Glutamatergic neuron (in vitro differentiated cells): ENCODE measurements around the gene IL1RL1. TPM values are rescaled to one million over a fixed set of nuclear protein-coding genes. Genes with fewer than 3 reads are reported as not detected.

Experiments
- DNase-seq: peaks from one replicate; pipeline ENCODE4 v3.0.0; 2022
- H3K27ac Mint-ChIP-seq: one replicate; pipeline ENCODE4 v1.8.0; 2020; ENCODE audit warnings: mild to moderate bottlenecking, mixed read lengths, inconsistent platforms; ENCODE audit not compliant: unreplicated experiment
- H3K27me3 Mint-ChIP-seq: one replicate; pipeline ENCODE4 v1.8.0; 2020; ENCODE audit warnings: mild to moderate bottlenecking, moderate library complexity, mixed read lengths, inconsistent platforms; ENCODE audit not compliant: unreplicated experiment
- H3K36me3 Mint-ChIP-seq: one replicate; pipeline ENCODE4 v1.8.0; 2020; ENCODE audit warnings: mild to moderate bottlenecking, mixed read lengths, inconsistent platforms; ENCODE audit not compliant: unreplicated experiment
- H3K4me1 Mint-ChIP-seq: one replicate; pipeline ENCODE4 v1.8.0; 2020; ENCODE audit warnings: mild to moderate bottlenecking, low read depth, mixed read lengths, inconsistent platforms; ENCODE audit not compliant: unreplicated experiment
- H3K4me3 Mint-ChIP-seq: one replicate; pipeline ENCODE4 v1.8.0; 2020; ENCODE audit warnings: mild to moderate bottlenecking, mixed read lengths, inconsistent platforms; ENCODE audit not compliant: unreplicated experiment
- H3K9me3 Mint-ChIP-seq: one replicate; pipeline ENCODE4 v1.8.0; 2020; ENCODE audit warnings: mild to moderate bottlenecking, moderate library complexity, mixed read lengths, inconsistent platforms; ENCODE audit not compliant: unreplicated experiment
- CTCF ChIP-seq: fragments of 200-600 bp; sonication (generic); IDR thresholded peaks from one replicate; pipeline ENCODE4 v1.5.0; 2021; ENCODE audit not compliant: partially characterized antibody, unreplicated experiment
- total RNA-seq: library from RNA; stranded (reverse); fragmentation: NEBNext Ultra II Directional; extraction: Animal tissue kit (Norgen Biotek cat#: 25700); gene quantifications from one replicate; pipeline ENCODE4 v1.2.1, GENCODE V29; 2021; ENCODE audit not compliant: unreplicated experiment

The IL1RL1 gene
- total RNA-seq, 1 donor from 2014 or later = not detected

GRCh38 chr2:102277202-102277700 is 34.1 kb upstream of the IL1RL1 start:
- no peaks in the 10 kb centered on the region for H3K4me1 Mint-ChIP-seq
- TF ChIP-seq CTCF = no peak
- H3K27ac Mint-ChIP-seq = no peak overlapping the region
- H3K36me3 Mint-ChIP-seq = no peaks in the 10 kb centered on the region
- DNase-seq = no peak
- H3K4me3 Mint-ChIP-seq = no peak overlapping the region
- H3K9me3 Mint-ChIP-seq = no peaks in the 10 kb centered on the region
- H3K27me3 Mint-ChIP-seq = no peaks in the 10 kb centered on the region

- Mint-ChIP-seq H3K4me1 (no peaks in the 10 kb centered on the region), H3K4me3 (no peak overlapping the region), H3K36me3 (no peaks in the 10 kb centered on the region), H3K9me3 (no peaks in the 10 kb centered on the region), H3K27me3 (no peaks in the 10 kb centered on the region), H3K27ac (no peak overlapping the region)
- DNase-seq = no peak
- no peak for TF ChIP-seq CTCF
Measured at GRCh38 chr2:102278720-102279390, 32.5 kb upstream of the IL1RL1 start.

GRCh38 chr2:102279391-102279735 is 32.0 kb upstream of the IL1RL1 start:
- Mint-ChIP-seq H3K27ac (no peak overlapping the region), H3K36me3 (no peaks in the 10 kb centered on the region), H3K27me3 (no peaks in the 10 kb centered on the region), H3K9me3 (no peaks in the 10 kb centered on the region), H3K4me1 (no peaks in the 10 kb centered on the region), H3K4me3 (no peak overlapping the region)
- no peak for TF ChIP-seq CTCF
- no peak for DNase-seq

GRCh38 chr2:102282678-102283091 is 28.7 kb upstream of the IL1RL1 start:
- no peaks in the 10 kb centered on the region for H3K4me1 Mint-ChIP-seq
- no peaks in the 10 kb centered on the region for H3K9me3 Mint-ChIP-seq
- no peak overlapping the region for H3K27ac Mint-ChIP-seq
- H3K36me3 Mint-ChIP-seq = no peaks in the 10 kb centered on the region
- DNase-seq = no peak
- no peak for TF ChIP-seq CTCF
- no peaks in the 10 kb centered on the region for H3K27me3 Mint-ChIP-seq
- H3K4me3 Mint-ChIP-seq = no peak overlapping the region

GRCh38 chr2:102283996-102284395 is 27.4 kb upstream of the IL1RL1 start:
- H3K27me3 Mint-ChIP-seq = no peaks in the 10 kb centered on the region
- no peaks in the 10 kb centered on the region for H3K36me3 Mint-ChIP-seq
- TF ChIP-seq CTCF = no peak
- no peaks in the 10 kb centered on the region for H3K9me3 Mint-ChIP-seq
- no peaks in the 10 kb centered on the region for H3K4me1 Mint-ChIP-seq
- DNase-seq = no peak
- H3K27ac Mint-ChIP-seq = no peak overlapping the region
- no peak overlapping the region for H3K4me3 Mint-ChIP-seq
